ENCODE results near the gene TBC1D4.
"Not testable (repeated sequence)": the region's sequence is repeated elsewhere in the genome, so short reads cannot be mapped to it uniquely, and the experiment has no call there.

Gene TBC1D4

DNA sequence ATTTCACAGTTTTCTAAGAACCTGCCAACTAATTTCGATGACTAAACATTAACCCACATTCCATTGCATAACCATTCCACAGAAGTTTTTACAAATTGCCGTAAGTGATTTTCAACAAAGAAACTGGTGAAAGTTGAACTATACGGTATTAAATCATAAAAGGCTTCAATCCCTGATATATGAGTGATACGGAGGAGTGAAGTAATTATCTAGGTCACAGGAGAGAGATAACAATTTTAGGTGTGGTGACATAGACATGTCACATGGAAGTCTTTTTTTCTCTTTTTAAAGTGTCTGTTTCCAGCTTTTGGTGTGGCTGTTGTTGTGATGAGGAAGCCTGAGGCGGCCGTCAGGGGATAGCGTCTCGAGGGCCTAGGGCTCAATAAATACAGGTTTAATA, 29.4 kb downstream of the TBC1D4 start:
- DNase-seq (ENCODE audit: low read depth in 3 of 3) = no peak

DNA sequence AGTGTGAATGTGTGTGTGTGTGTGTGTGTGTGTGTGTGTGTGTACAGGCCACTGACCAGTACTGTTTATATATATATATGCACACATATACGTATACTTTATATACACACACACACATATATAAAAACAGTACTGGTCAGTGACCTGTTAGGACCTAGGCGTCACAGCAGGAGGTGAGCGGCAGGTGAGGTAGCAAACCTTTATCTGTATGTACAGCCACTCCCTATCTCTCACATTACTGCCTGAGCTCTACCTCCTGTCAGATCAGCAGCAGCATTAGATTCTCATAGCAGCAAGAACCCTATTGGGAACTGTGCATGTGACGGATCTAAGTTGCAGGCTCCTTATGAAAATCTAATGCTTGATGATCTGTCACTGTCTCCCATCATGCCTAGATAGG, 34.5 kb downstream of the TBC1D4 start:
- no peak for DNase-seq (ENCODE audit: low read depth in 3 of 3)

GRCh38 chr13:75446874-75447273, 35.1 kb downstream of the TBC1D4 start:
- no peak for DNase-seq (ENCODE audit: low read depth in 3 of 3)

DNA sequence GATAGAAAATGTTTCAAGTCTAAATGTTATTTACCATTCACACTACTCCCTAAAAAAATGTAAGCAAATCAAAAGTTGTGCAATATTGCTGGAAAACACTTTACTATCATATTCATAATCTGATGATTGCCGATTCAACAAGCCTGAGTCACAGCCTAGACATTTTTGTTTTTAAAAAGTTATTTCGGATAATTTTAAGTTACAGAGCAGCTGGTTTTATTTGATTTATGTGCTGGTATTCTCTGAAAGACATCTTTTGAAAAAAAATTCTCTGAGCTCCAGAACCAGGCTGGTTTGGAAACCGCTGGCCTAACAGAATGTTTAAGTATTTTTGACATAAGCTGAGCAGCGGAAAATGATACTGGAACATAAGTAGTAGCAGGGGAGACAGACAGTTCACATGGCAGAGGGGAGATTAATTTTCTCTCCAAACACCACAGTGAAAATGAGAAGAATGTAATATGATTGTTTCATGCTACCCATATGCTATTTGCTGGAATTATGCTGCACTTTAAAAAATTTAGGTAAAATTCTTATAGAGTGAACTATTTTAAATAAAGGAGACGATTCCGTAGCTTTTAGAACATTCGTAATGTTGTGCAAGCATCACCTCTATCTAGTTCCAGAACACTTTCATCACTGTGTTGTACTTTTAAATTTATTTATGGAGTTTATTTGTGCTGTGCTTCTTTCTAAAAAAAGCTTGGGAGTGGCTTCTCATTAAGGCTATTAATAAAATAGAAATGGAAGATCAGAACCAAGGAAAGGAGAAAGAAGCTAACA, 36.1 kb downstream of the TBC1D4 start:
- no peak for DNase-seq (ENCODE audit: low read depth in 3 of 3)

- DNase-seq (ENCODE audit: low read depth in 3 of 3) = no peak
Measured at GRCh38 chr13:75444016-75444415, 38.0 kb downstream of the TBC1D4 start.

DNA sequence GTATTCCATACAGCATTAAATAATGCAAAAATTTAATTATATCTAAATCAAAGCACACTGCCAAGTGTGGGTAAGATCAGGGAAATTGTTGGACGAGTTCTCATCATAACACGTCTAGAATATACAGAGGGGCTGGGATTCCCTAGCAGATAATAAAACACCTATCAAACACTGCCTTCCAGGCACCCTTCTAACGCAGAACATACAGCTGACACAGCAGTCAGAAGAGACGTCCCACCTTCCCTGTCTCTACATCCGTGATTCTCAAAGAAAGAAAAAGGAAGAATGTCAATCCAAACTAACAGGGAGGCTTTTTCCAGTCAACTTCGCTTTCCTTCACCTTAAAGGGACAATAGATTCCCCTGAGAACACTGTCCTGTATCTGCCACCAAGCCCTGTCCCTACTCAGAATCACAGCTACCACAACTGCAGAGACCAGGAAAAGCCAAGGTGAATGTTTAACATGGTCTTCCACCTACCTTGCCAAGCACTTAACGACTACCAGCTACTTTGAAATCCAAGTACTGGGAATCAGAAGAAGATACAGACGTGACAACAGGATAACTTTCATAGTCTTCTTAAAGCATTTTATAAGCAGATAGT, 38.5 kb downstream of the TBC1D4 start:
- no peak for DNase-seq (ENCODE audit: low read depth in 3 of 3)

GRCh38 chr13:75442736-75443234, 39.2 kb downstream of the TBC1D4 start:
- no peak for DNase-seq (ENCODE audit: low read depth in 3 of 3)

GRCh38 chr13:75440100-75440499, 41.9 kb downstream of the TBC1D4 start:
- no peak for DNase-seq (ENCODE audit: low read depth in 3 of 3)

DNA sequence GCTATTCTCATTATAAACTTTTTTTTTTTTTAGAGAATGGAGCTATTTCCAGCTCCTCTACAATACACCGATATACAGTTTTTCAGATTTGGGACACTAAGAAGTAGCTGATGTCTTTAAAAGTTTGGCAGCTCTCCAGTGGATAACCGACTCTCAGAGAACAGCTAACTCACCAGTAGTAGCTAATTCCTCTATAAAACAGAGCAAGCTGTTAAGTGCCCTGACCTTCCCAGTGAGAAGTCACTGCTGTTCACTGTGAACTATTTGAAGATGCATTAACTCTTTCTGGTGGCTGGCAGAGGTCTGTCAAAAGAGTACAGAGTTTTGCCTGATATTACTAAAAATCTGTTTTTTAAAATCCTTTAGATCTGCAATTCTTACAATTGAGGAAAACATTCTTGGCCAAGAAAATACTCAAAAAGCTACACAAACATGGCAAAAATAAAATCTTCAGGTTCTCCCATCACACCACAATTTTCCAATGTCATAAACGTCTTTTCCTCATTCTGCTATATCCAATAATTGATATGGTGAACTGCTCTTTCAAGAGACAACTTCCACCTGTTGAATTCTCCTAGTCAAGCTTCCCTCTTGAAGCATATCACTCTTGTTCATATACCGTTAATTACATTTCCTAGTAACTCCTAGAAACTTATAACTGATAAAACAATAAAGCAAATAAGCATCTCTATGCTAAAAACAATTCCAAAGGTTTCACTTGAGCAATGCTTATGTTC, 44.2 kb downstream of the TBC1D4 start:
- no peak for DNase-seq (ENCODE audit: low read depth in 3 of 3)

GRCh38 chr13:75434126-75434525, 47.8 kb downstream of the TBC1D4 start:
- not testable (repeated sequence) for DNase-seq (ENCODE audit: low read depth in 3 of 3)

DNA sequence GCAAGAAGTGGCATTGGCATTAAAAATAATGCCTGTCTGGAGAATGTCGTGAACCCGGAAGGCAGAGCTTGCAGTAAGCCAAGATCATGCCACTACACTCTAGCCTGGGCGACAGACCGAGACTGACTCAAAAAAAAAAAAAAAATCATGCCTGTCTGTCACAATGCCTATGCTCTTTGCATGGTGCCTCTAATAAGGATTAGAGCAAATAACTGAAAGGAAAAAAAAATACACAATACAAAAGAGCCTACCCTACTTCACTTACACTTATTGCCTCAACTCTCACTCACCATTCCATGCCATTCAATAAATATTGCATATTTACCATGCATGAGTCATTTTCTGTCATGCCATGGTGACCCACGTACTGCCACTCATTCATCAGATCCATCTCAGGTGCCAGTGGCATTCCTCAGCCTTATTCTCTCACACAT, 49.1 kb downstream of the TBC1D4 start:
- DNase-seq (ENCODE audit: low read depth in 3 of 3) = no peak

DNA sequence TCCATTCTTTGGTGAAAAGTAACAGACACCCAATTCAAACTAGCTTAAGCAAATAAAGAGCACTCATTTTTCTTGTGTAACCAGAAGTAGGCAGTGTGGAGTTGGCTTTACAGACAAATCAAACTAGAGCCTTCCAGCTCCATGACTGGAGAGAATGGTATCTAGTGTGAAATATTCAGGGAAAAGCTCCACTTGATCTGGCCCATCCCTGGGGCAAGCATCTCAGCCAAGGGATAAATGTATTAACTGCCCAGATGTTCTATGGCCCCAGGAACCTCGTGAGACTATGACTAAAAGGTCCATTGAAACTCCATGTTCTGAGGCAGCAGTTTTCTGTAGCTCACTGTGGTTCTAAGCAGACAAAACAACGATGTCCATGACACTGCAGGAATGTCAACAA, 49.9 kb downstream of the TBC1D4 start:
- no peak for DNase-seq (ENCODE audit: low read depth in 3 of 3)

DNA sequence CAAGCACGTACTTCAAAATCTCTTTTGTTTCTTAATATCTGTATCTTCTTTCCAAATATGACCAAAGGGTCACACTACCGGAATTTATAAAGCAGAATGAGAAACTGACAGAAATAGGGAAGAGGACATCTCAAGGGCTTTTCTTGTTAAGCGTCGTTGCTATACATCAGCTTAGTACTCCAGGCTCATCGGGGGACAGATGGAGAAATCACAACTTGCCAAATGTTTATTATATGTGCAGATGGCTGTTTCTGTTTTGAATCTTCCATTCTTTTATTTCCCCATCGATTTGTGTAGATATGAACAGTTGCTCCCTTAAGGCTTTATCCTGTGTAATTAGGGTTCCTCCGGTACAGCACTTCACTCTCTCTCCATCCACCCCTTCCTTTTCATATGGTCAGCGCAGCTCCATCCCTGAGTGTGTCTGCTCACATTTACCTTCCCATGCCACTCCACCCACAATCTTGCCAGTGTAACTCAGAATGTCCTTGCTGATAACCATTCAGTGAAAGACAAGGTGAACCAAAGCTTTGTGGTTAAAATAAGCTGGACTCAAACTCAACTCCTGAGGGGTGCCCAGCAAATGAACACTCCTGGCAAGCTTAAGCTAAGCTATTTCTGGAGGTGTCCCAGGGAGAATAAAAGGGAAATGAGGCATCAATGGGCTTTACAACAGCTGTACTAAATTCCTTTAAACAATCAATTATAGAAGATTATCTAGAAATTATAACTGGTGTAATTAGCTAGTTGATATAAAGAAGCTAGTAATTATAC, 51.3 kb downstream of the TBC1D4 start:
- no peak for DNase-seq (ENCODE audit: low read depth in 3 of 3)

- DNase-seq (ENCODE audit: low read depth in 3 of 3) = no peak
Measured at GRCh38 chr13:75426421-75426820, 55.5 kb downstream of the TBC1D4 start.

DNA sequence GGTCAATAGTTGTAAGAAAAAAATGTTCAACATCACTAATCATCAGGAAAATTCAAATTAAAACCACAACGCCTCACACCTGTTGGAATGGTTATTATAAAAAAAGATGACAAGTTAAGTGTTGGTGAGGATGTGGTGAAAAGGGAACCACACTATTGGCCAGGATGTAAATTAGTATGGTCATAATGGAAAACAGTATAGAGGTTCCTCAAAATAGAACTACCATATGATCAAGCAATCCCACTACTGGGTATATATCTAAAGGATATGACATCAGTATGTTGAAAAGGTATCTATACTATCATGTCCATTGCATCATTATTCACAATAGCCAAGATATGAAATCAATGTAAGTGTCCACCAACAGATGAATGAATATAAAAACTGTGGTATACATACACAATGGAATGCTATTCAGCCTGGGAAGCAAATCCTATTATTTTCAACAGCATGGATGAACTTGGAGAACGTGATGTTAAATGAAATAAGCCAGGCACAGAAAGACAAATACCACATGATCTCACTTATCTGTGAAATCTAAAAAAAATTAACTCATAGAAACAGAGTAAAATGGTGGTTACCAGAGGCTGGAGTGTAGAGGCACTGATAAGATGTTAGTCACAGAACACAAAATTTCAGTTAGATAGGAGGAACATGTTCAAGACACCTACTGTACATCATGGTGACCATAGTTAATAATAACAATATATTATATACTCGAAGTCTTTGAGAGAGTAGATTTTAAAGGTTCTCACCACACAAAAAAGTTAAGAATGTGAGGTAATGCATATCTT, 56.6 kb downstream of the TBC1D4 start:
- DNase-seq (ENCODE audit: low read depth in 3 of 3) = no peak

DNA sequence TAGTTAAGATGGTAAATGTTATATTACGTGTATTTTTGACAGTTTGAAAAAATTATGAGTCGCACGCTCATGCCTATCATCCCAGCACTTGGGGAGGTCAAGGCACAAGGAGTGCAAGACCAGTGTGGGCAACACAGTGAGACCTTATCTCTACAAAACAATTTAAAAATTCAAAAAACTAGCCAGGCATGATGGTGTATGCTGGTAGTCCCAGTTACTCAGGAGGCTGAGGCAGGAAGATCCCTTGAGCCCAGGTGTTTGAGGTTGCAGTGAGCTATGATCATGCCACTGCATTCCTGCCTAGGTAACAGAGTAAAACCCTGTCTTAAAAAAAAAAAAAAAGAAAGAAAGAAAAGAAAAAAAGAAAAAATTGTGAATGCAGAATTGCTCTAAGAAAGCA, 58.0 kb downstream of the TBC1D4 start:
- no peak for DNase-seq (ENCODE audit: low read depth in 3 of 3)

DNA sequence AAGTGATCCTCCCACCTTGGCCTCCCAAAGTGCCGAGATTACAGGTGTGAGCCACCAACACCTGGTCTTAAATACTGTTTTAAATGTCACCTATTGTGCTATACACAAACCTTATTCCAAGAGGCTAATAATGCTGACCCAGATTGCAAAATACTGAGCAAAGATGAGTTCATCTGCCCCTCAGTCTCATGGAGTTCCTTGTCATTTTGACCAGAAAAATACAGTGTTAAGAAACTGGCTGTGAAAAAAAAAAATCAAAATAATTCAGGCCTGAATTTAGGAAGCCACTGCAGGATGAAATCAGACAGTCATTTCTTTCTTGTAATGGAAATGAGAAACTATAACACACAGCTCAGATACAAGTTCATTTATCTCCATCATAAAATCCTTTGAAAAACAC, 59.9 kb downstream of the TBC1D4 start:
- DNase-seq (ENCODE audit: low read depth in 3 of 3) = no peak

DNA sequence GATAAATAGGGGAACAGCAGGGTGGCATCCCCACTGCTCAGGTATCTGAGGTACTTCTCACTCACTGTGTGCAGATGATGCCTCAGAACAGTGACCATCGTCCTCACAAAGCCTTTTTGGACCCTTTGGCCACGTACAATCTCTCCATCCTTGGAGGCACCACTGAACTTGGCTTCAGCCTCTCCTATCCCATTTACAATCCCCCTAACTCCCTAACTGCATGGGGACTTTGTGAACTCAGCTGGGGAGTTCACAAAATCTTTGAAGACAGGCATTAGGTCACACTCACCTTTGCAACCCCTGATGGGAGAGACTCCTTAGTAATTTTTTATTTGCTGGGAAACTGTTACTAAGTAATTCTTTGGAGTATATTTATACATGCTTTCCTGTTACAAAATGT, 60.8 kb downstream of the TBC1D4 start:
- no peak for DNase-seq (ENCODE audit: low read depth in 3 of 3)

DNA sequence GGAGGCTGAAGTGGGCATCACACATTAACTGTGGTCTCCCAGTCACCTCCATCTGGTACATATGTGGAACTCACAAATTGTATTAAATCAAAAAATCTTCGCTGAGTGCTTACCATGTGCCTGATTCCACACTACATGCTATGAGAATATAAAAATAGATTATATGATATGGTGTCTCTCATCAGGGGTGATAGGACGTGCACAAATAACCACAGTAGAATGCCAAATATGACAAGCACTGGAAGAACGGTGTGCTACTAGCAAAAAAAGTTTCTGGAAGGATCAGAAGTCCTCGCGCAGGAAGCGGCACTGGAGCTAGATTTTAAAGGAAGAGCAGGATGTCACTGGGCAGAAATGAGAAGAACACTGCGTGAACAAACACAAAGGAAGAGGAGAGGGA, 62.3 kb downstream of the TBC1D4 start:
- no peak for DNase-seq (ENCODE audit: low read depth in 3 of 3)

- DNase-seq (ENCODE audit: low read depth in 3 of 3) = no peak
Measured at GRCh38 chr13:75418997-75419396, 63.0 kb downstream of the TBC1D4 start.

DNA sequence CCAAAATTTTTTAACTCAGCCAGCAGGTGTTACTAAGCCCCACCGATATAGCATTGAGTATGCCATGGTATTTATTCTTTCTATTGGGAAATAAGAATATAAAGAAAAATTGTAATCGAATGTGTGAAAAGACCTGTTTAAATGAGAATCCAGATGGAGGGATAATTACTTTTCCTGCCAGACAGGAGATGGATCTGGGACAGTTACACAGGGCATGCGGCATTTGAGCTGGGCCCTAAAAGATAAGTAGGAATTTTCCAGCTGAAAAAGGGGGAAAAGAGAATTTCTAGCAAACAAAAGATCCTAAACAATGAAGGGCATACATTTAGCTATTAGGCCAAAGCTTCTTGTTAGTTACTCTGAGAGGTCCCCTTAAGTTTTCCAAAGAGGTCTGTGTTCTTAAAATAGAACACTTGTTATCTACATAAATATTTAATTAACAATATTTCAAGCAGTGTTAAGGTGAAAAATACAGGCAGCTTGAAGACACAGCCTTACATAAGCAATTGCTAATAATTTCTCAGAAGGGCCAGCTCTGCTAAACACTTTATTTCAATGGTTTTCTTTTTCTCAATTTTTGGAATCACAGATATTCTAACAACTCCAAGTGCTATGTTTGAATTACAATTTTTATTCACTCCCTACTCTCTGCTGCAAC, 63.7 kb downstream of the TBC1D4 start:
- DNase-seq (ENCODE audit: low read depth in 3 of 3) = no peak
